Endothelial cell of umbilical vein (primary cell): ENCODE measurements around the gene MFAP2. TPM values are rescaled to one million over a fixed set of nuclear protein-coding genes. Genes with fewer than 3 reads are reported as not detected.

Experiments used
- BruUV-seq: library from RNA; stranded (reverse); fragments of 400-500 nt; replicated peaks from 2 replicates; lab custom pipeline; 2021; lab: Mats Ljungman, UMichigan
- CTCF ChIA-PET: fragments of 300-600, 350-600 bp; sonication (Branson Sonifier 250); formaldehyde crosslinking; loops from one replicate; lab custom pipeline; 2021; ENCODE audit warnings: antibody characterized with exemption, inconsistent platforms; lab: Charles Lee
- POLR2A ChIA-PET: fragments of 300-600, 350-600 bp; sonication (Branson Sonifier 250); formaldehyde crosslinking; loops from one replicate; lab custom pipeline; 2021; ENCODE audit warnings: antibody characterized with exemption, inconsistent platforms; lab: Charles Lee
- DNase-seq: peaks from one replicate; pipeline ENCODE4 v3.0.0-alpha.2; 2011; ENCODE audit warnings: low read depth, low spot score
- FAIRE-seq: peaks from 2 replicates; lab custom pipeline; 2011; peaks lifted over from hg19 to GRCh38; lab: Jason Lieb, UNC
- H2AFZ ChIP-seq: 2 replicates; pipeline ENCODE4 v1.6.0; 2012; ENCODE audit warnings: low read depth, low read length, control low read depth, inconsistent platforms
- H3K27ac ChIP-seq: 2 replicates; pipeline ENCODE4 v1.5.1; 2011; ENCODE audit warnings: low read depth, mild to moderate bottlenecking, control low read depth, low read length, moderate library complexity; ENCODE audit not compliant: insufficient read depth
- H3K27me3 ChIP-seq, 2 experiments: 2 replicates each; pipeline versions ENCODE4 v1.6.0 to v1.6.1; 2011; ENCODE audit warnings: low read length in 2 of 2, mixed read lengths in 1 of 2; ENCODE audit not compliant: control insufficient read depth in 2 of 2, insufficient read depth in 2 of 2
- H3K36me3 ChIP-seq, 2 experiments: 2 replicates in 1 of 2; 3 replicates in 1 of 2; pipeline ENCODE4 v1.5.1; 2011; ENCODE audit warnings: low read length in 2 of 2, mild to moderate bottlenecking in 1 of 2, moderate library complexity in 1 of 2; ENCODE audit not compliant: control insufficient read depth in 2 of 2, insufficient read depth in 2 of 2; ENCODE audit errors: extremely low read depth in 1 of 2
- H3K4me1 ChIP-seq: 3 replicates; pipeline ENCODE4 v1.5.1; 2011; ENCODE audit warnings: mild to moderate bottlenecking, low read length; ENCODE audit not compliant: control insufficient read depth, insufficient read depth; ENCODE audit errors: extremely low read depth
- H3K4me2 ChIP-seq: 2 replicates; pipeline ENCODE4 v1.6.1; 2011; ENCODE audit warnings: low read length, control low read depth, mixed read lengths; ENCODE audit not compliant: insufficient read depth
- H3K4me3 ChIP-seq, 3 experiments: fragments of 200-600 bp in 1 of 3; sonication (generic), shearing (Covaris generic) in 1 of 3; replicated peaks in 1 of 3; 2 replicates each; pipeline ENCODE4 v1.5.1; 2011 to 2016; ENCODE audit warnings: control low read depth in 3 of 3, low read length in 3 of 3, mild to moderate bottlenecking in 2 of 3, inconsistent platforms in 1 of 3, low read depth in 1 of 3, moderate library complexity in 1 of 3; ENCODE audit not compliant: insufficient read depth in 1 of 3
- H3K79me2 ChIP-seq: 2 replicates; pipeline ENCODE4 v1.6.0; 2012; ENCODE audit warnings: low read length, inconsistent platforms; ENCODE audit not compliant: control insufficient read depth, insufficient read depth
- H3K9ac ChIP-seq: replicated peaks from 2 replicates; pipeline ENCODE3; 2011; ENCODE audit warnings: low read length, control low read depth; ENCODE audit not compliant: insufficient read depth; ENCODE audit errors: extremely low read depth
- H3K9me1 ChIP-seq: replicated peaks from 3 replicates; pipeline ENCODE4 v1.6.0; 2011; ENCODE audit warnings: mild to moderate bottlenecking, low read length; ENCODE audit not compliant: control insufficient read depth, insufficient read depth; ENCODE audit errors: extremely low read depth
- H3K9me3 ChIP-seq: replicated peaks from 2 replicates; pipeline ENCODE4 v1.5.1; 2012; ENCODE audit warnings: low read length, inconsistent platforms; ENCODE audit not compliant: control insufficient read depth, insufficient read depth
- H4K20me1 ChIP-seq: replicated peaks from 2 replicates; pipeline ENCODE3; 2011; ENCODE audit warnings: mild to moderate bottlenecking, low read length; ENCODE audit not compliant: control insufficient read depth, insufficient read depth; ENCODE audit errors: extremely low read depth
- CTCF ChIP-seq, 2 donors: IDR thresholded peaks; 1 replicate in 1 of 2; 2 replicates in 1 of 2; pipeline ENCODE4 v1.5.1; 2011; ENCODE audit warnings: low read length in 2 of 2, mild to moderate bottlenecking in 2 of 2, moderate library complexity in 2 of 2, control low read depth in 1 of 2, inconsistent platforms in 1 of 2, low read depth in 1 of 2; ENCODE audit not compliant: insufficient read depth in 1 of 2; ENCODE audit errors: extremely low read depth in 1 of 2
- EZH2 ChIP-seq: IDR thresholded peaks from 2 replicates; pipeline ENCODE4 v1.6.1; 2012; ENCODE audit warnings: borderline replicate concordance, low read depth, mild to moderate bottlenecking, moderate library complexity, low read length, inconsistent platforms; ENCODE audit not compliant: severe bottlenecking
- FOS ChIP-seq: IDR thresholded peaks from 2 replicates; pipeline ENCODE4 v1.6.1; 2011; ENCODE audit warnings: mild to moderate bottlenecking, low read length, moderate library complexity, borderline replicate concordance; ENCODE audit not compliant: insufficient read depth
- GATA2 ChIP-seq: IDR thresholded peaks from 2 replicates; pipeline ENCODE4 v1.7.0; 2011; ENCODE audit warnings: low read depth, mild to moderate bottlenecking, moderate library complexity, mixed read lengths, low read length; ENCODE audit not compliant: insufficient read length, insufficient read depth
- JUN ChIP-seq: IDR thresholded peaks from 2 replicates; pipeline ENCODE4 v1.6.1; 2011; ENCODE audit warnings: borderline replicate concordance, low read depth; ENCODE audit not compliant: insufficient read length, insufficient read depth
- MAX ChIP-seq: IDR thresholded peaks from 2 replicates; pipeline ENCODE4 v1.6.1; 2011; ENCODE audit not compliant: insufficient read depth, insufficient read length
- MYC ChIP-seq: IDR thresholded peaks from one replicate; pipeline ENCODE4 v1.6.1; 2011; ENCODE audit warnings: mild to moderate bottlenecking, low read depth, low read length
- POLR2A ChIP-seq: IDR thresholded peaks from 2 replicates; pipeline ENCODE4 v1.6.1; 2012; ENCODE audit warnings: low read depth, mild to moderate bottlenecking, control low read depth, low read length
- POLR2AphosphoS5 ChIP-seq: IDR thresholded peaks from 2 replicates; pipeline ENCODE4 v1.6.1; 2012; ENCODE audit warnings: low read depth, mild to moderate bottlenecking, control low read depth, low read length, moderate library complexity; ENCODE audit not compliant: insufficient read depth
- dilution Hi-C: fragments of 300-500 bp; cut with MboI; formaldehyde crosslinking; loops from one replicate; pipeline ENCODE4 v1.15.0; 2019; ENCODE audit warnings: low sequenced_read_pairs; ENCODE audit not compliant: extremely low pct_ligation_motif_present
- intact Hi-C: fragments of 100-400 bp; cut with micrococcal nuclease; formaldehyde crosslinking; loops from one replicate; pipeline ENCODE4 v1.10.0; 2022
- polyA plus RNA-seq, 4 experiments: library from polyadenylated mRNA; depleted of rRNA in 3 of 4; stranded (reverse) in 3 of 4; unstranded in 1 of 4; fragments of >200 nt; gene quantifications; 2 replicates each; pipeline versions ENCODE4 v1.2.1 to v1.2.3, GENCODE V29; 2011 to 2012; ENCODE audit warnings: missing spikeins in 1 of 4
- total RNA-seq: library from RNA; stranded (reverse); gene quantifications from 2 replicates; pipeline ENCODE4 v1.2.3, GENCODE V29; 2021

MFAP2 gene
- total and polyA plus RNA-seq, 2 donors (not counting 3 experiments of a cell fraction or from before 2014, with no cell fraction given) = 37.9 to 138 TPM

GRCh38 chr1:17030206-17030605 lies 49.8 kb upstream of the MFAP2 start:
- Histone ChIP-seq H3K9me3 (no peaks in the 10 kb centered on the region), H2AFZ (no peak overlapping the region), H3K79me2 (no peaks in the 10 kb centered on the region), H3K27me3 (no peaks in the 10 kb centered on the region), H3K4me2 (no peak overlapping the region), H4K20me1 (no peaks in the 10 kb centered on the region), H3K27ac (no peak overlapping the region), H3K9me1 (no peaks in the 10 kb centered on the region), H3K4me3 (no peak overlapping the region), H3K4me1 (no peaks in the 10 kb centered on the region), H3K36me3 (peaks cover 17% of the 10 kb centered on the region in 2 experiments), H3K9ac (no peak overlapping the region)
- TF ChIP-seq MAX (no peak), GATA2 (no peak), MYC (no peak), JUN (no peak), POLR2AphosphoS5 (no peak), EZH2 (no peak), FOS (no peak), CTCF (IDR thresholded peaks at IDR 0.05; ENCODE audit: extremely low read depth in 1 of 2, insufficient read depth in 1 of 2, low read depth in 1 of 2, low read length in 2 of 2) (no peak), POLR2A (no peak)
- CTCF ChIA-PET = no interaction called here
- FAIRE-seq = no peak
- POLR2A ChIA-PET = no interaction called here
- no peak for DNase-seq
- intact Hi-C loops = no loop called here
- dilution Hi-C loops = no loop called here
- no TSS peak for BruUV-seq
